Smooth muscle cell (in vitro differentiated cells): ENCODE measurements around the gene MIA3. TPM values are rescaled to one million over a fixed set of nuclear protein-coding genes. Genes with fewer than 3 reads are reported as not detected.

Source experiments
- DNase-seq: peaks from one replicate; lab custom pipeline; 2025; ENCODE audit not compliant: unreplicated experiment; lab: John Stamatoyannopoulos, UW
- H2AFZ ChIP-seq: fragments of 200-600 bp; sonication (generic); 2 replicates; pipeline ENCODE4 v1.6.0; 2016; ENCODE audit warnings: antibody characterized with exemption, low read depth, mild to moderate bottlenecking
- H3F3A ChIP-seq: fragments of 200-600 bp; sonication (generic); 2 replicates; pipeline ENCODE4 v1.6.0; 2017; ENCODE audit warnings: antibody characterized with exemption, low read depth
- H3K27ac ChIP-seq: fragments of 200-600 bp; sonication (generic); 2 replicates; pipeline ENCODE4 v1.5.1; 2016; ENCODE audit warnings: low read depth, mild to moderate bottlenecking
- H3K27me3 ChIP-seq: fragments of 200-600 bp; sonication (generic); 2 replicates; pipeline ENCODE4 v1.6.1; 2016; ENCODE audit warnings: low read depth, mild to moderate bottlenecking
- H3K36me3 ChIP-seq: fragments of 200-600 bp; sonication (generic); 2 replicates; pipeline ENCODE4 v1.5.1; 2016; ENCODE audit warnings: low read depth
- H3K4me1 ChIP-seq: fragments of 200-600 bp; sonication (generic); 2 replicates; pipeline ENCODE4 v1.5.1; 2016; ENCODE audit warnings: low read depth
- H3K4me2 ChIP-seq: fragments of 200-600 bp; sonication (generic); 2 replicates; pipeline ENCODE4 v1.6.0; 2016; ENCODE audit warnings: mild to moderate bottlenecking
- H3K4me3 ChIP-seq: fragments of 200-600 bp; sonication (generic); 2 replicates; pipeline ENCODE4 v1.5.1; 2016; ENCODE audit warnings: mild to moderate bottlenecking
- H3K79me2 ChIP-seq: fragments of 200-600 bp; sonication (generic); 2 replicates; pipeline ENCODE4 v1.6.0; 2016; ENCODE audit warnings: low read depth, mild to moderate bottlenecking
- H3K9ac ChIP-seq: fragments of 200-600 bp; sonication (generic); 2 replicates; pipeline ENCODE4 v1.6.0; 2016; ENCODE audit warnings: low read depth
- H3K9me3 ChIP-seq: fragments of 200-600 bp; sonication (generic); replicated peaks from 2 replicates; pipeline ENCODE4 v1.5.1; 2016; ENCODE audit warnings: low read depth
- H4K20me1 ChIP-seq: fragments of 200-600 bp; sonication (generic); 2 replicates; pipeline ENCODE4 v1.6.0; 2016; ENCODE audit warnings: low read depth
- WGBS: methylation state at CpG from one replicate; pipeline ENCODE4 v1.1.7; 2016; ENCODE audit warnings: low lambda C conversion rate; 5-methylcytosine and 5-hydroxymethylcytosine counted together
- polyA plus RNA-seq: library from polyadenylated mRNA; unstranded; fragments of >200 nt; fragmentation: Nextera tagmentation; extraction: Ambion mirVana; gene quantifications from 2 replicates; pipeline ENCODE4 v1.2.1, GENCODE V29; 2016
- total RNA-seq: library from RNA; depleted of rRNA; stranded (reverse); fragments of >200 nt; gene quantifications from 2 replicates; pipeline ENCODE4 v1.2.3, GENCODE V29; 2014
- TF ChIP-seq, protein P1 (sequence below): fragments of 200-600 bp; sonication (generic); IDR thresholded peaks from 2 replicates; pipeline ENCODE4 v1.5.1; 2017; ENCODE audit warnings: borderline replicate concordance, mild to moderate bottlenecking, antibody characterized with exemption; ENCODE audit not compliant: insufficient read depth, poor library complexity, severe bottlenecking

Gene MIA3
- total and polyA plus RNA-seq, 2 experiments from 2014 or later = 56.8 to 64.0 TPM

DNA sequence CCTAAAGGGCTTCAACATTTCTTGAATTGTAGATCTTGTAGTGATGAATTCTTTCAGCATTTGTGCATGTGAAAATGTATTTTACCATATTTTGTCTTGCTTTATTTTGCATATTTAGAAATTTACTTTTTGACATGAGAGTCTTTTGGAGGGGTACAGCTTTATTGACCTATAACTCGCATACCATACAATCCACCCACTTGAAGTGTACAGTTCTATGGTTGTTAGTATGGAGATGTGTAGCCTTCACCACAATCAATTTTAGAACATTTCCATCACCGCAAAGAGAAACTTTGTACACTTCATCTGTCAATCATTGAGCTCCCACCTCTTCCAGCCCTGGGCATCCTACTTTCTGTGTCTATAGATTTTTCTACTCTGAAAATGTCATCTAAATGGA lies 7.2 kb upstream of the MIA3 start:
- H3F3A ChIP-seq = no peaks in the 10 kb centered on the region
- H3K9ac ChIP-seq = no peak overlapping the region
- TF ChIP-seq, protein P1, sequence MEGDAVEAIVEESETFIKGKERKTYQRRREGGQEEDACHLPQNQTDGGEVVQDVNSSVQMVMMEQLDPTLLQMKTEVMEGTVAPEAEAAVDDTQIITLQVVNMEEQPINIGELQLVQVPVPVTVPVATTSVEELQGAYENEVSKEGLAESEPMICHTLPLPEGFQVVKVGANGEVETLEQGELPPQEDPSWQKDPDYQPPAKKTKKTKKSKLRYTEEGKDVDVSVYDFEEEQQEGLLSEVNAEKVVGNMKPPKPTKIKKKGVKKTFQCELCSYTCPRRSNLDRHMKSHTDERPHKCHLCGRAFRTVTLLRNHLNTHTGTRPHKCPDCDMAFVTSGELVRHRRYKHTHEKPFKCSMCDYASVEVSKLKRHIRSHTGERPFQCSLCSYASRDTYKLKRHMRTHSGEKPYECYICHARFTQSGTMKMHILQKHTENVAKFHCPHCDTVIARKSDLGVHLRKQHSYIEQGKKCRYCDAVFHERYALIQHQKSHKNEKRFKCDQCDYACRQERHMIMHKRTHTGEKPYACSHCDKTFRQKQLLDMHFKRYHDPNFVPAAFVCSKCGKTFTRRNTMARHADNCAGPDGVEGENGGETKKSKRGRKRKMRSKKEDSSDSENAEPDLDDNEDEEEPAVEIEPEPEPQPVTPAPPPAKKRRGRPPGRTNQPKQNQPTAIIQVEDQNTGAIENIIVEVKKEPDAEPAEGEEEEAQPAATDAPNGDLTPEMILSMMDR = no peak
- H2AFZ ChIP-seq = no peak overlapping the region
- no peak overlapping the region for H3K27ac ChIP-seq
- WGBS = 93% methylated on average over 2 of the region's 2 CpGs
- DNase-seq = no peak
- H3K36me3 ChIP-seq = no peaks in the 10 kb centered on the region
- H3K4me1 ChIP-seq = no peaks in the 10 kb centered on the region
- peaks cover 15% of the 10 kb centered on the region for H3K27me3 ChIP-seq
- H3K4me3 ChIP-seq = no peak overlapping the region
- no peaks in the 10 kb centered on the region for H4K20me1 ChIP-seq
- no peaks in the 10 kb centered on the region for H3K9me3 ChIP-seq
- no peaks in the 10 kb centered on the region for H3K79me2 ChIP-seq
- H3K4me2 ChIP-seq = no peak overlapping the region

DNA sequence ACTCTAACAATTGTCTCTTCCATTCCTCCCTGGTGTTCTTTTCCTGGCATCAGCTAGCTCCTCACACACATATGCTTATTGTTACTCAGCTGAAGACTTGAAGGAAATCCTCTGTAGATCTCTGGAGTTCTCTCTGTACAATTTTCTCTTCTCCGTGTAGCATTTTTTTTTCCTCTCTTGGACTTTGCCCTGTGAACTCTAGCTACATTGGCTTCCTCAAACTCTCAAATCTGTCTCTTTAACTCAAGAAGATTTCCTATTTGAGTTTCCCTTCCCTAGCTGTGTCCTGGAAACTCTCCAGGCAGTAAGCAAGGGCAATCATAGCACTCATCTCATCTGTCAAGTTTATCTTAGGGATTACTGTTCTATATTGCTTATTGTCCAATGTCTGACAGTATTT lies 4.3 kb upstream of the MIA3 start:
- Histone ChIP-seq H3K4me3 (no peak overlapping the region), H3K9me3 (no peaks in the 10 kb centered on the region), H2AFZ (no peak overlapping the region), H3K9ac (no peak overlapping the region), H3K27ac (no peak overlapping the region), H3K4me2 (no peak overlapping the region), H3K36me3 (no peaks in the 10 kb centered on the region), H4K20me1 (peaks cover under 1% of the 10 kb centered on the region), H3K4me1 (peaks cover 3% of the 10 kb centered on the region), H3F3A (peaks cover 7% of the 10 kb centered on the region), H3K27me3 (peaks cover 15% of the 10 kb centered on the region), H3K79me2 (no peaks in the 10 kb centered on the region)
- DNase-seq = no peak
- TF ChIP-seq, protein P1 = no peak
- 81% methylated on average over 1 of the region's 1 CpG for WGBS

DNA sequence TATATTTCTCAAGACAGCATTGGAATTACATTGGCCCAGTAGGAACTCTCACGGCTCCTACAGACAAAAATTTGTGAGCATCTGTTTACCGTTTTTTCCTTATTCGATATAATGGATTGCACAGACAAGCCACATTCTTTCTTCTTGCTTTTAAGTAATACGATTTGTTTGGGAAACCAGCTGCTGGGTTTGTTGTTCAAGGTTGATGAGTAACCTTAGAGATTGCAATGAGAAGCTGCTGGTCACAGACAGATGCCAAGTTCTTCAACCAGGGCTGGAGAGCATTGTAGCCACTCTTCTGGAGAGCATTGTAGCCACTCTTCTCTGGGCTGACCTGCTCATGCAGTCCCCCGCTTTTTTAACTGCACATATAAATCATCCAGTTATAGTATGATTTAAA lies 1.4 kb upstream of the MIA3 start:
- 82% methylated on average over 5 of the region's 5 CpGs for WGBS
- H3K4me2 ChIP-seq = peak overlapping the region; percentile 89
- no peak for DNase-seq
- no peak overlapping the region for H3K4me3 ChIP-seq
- peak overlapping the region; percentile 96 for H2AFZ ChIP-seq
- TF ChIP-seq, protein P1 = no peak
- H3K9me3 ChIP-seq = no peaks in the 10 kb centered on the region
- H3K79me2 ChIP-seq = peaks cover 20% of the 10 kb centered on the region
- peaks cover 9% of the 10 kb centered on the region for H3K4me1 ChIP-seq
- H3K27me3 ChIP-seq = peaks cover 12% of the 10 kb centered on the region
- peak overlapping the region; percentile 80 for H3K9ac ChIP-seq
- H4K20me1 ChIP-seq = peaks cover 20% of the 10 kb centered on the region
- peaks cover 7% of the 10 kb centered on the region for H3F3A ChIP-seq
- peak overlapping the region; percentile 77 for H3K27ac ChIP-seq
- H3K36me3 ChIP-seq = no peaks in the 10 kb centered on the region

DNA sequence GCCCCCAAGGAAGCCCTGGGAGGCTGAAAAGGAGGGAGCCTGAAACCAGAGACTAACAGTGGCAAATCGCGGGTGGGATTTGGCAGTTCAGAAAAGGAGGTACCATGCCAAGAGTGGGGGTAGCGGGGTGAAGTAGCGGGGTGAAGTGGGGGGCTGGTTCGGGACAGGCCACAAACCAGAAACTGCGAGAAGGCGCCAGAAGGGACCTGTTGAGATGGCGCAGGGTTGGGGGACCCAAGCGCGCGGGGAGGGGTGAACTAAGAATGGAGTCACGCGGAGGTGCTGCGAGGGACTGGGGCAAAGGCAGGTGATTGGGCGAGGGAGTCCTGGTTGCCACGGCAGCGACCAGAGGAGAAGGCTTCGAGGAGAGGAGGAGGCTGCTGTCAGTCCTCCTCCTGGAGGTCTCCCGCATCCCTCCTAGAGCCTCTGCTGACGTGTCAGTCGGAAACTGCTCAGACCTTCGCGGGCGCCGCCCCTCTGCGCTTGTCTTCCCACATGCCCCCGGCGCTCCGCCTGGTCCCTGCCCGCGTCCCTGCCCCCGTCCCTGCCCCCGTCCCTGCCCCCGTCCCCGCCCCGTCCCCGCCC lies 438 bp upstream of the MIA3 start:
- H3K27me3 ChIP-seq = peaks cover 8% of the 10 kb centered on the region
- no peaks in the 10 kb centered on the region for H3K36me3 ChIP-seq
- peak overlapping the region; percentile 89 for H3K4me2 ChIP-seq
- no peaks in the 10 kb centered on the region for H3K9me3 ChIP-seq
- H3K4me3 ChIP-seq = peak overlapping the region; percentile 47
- H3K79me2 ChIP-seq = peaks cover 20% of the 10 kb centered on the region
- peak overlapping the region; percentile 96 for H2AFZ ChIP-seq
- peak overlapping the region; percentile 80 for H3K9ac ChIP-seq
- peak; percentile 77 for DNase-seq
- peak overlapping the region; percentile 77 for H3K27ac ChIP-seq
- H3K4me1 ChIP-seq = peaks cover 9% of the 10 kb centered on the region
- TF ChIP-seq, protein P1 = no peak
- H4K20me1 ChIP-seq = peaks cover 20% of the 10 kb centered on the region
- WGBS = 7% methylated on average over 21 of the region's 37 CpGs
- H3F3A ChIP-seq = peaks cover 7% of the 10 kb centered on the region
